HCT116 (cell line): ENCODE data around the gene PANK1. TPM values are rescaled to one million over a fixed set of nuclear protein-coding genes. Genes with fewer than 3 reads are reported as not detected.

Experiments
- ATAC-seq: fragments of 200-7000 bp; cut with Tn5 transposase; 2 replicates; pipeline ENCODE4 v1.9.1; 2020; ENCODE audit warnings: mild to moderate bottlenecking, moderate library complexity
- BruUV-seq: library from RNA; stranded (reverse); fragments of 400-500 nt; replicated peaks from 2 replicates; lab custom pipeline; 2021; lab: Mats Ljungman, UMichigan
- CTCF ChIA-PET: fragments of 300-600 bp; sonication (Branson Sonifier 250); formaldehyde crosslinking; loops from one replicate; lab custom pipeline; 2021; ENCODE audit warnings: antibody characterized with exemption; lab: Charles Lee
- POLR2A ChIA-PET: fragments of 300-600, 350-600 bp; sonication (Branson Sonifier 250); formaldehyde crosslinking; loops from one replicate; lab custom pipeline; 2021; ENCODE audit warnings: antibody characterized with exemption; lab: Charles Lee
- RAD21 ChIA-PET, 2 experiments: fragments of 300-600 bp; sonication (Branson Sonifier 250); formaldehyde crosslinking; loops; one replicate each; lab custom pipeline; 2023; ENCODE audit warnings: low total read pairs in 2 of 2; ENCODE audit not compliant: uncharacterized antibody in 2 of 2, unreplicated experiment in 2 of 2, low non-redundant PET in 1 of 2; lab: Charles Lee
- DNase-seq: peaks from one replicate; pipeline ENCODE4 v3.0.0-alpha.2; 2010; ENCODE audit warnings: low read depth, low spot score
- H2AFZ ChIP-seq: fragments of 200-600 bp; shearing (Covaris generic), sonication (generic); 2 replicates; pipeline ENCODE4 v1.6.1; 2017; ENCODE audit warnings: low read depth, mixed run types, mixed read lengths, antibody characterized with exemption, low read length; ENCODE audit not compliant: poor library complexity, severe bottlenecking
- H3K27ac ChIP-seq: 2 replicates; pipeline ENCODE4 v1.5.1; 2012; ENCODE audit warnings: low read depth, low read length
- H3K27me3 ChIP-seq: fragments of 200-600 bp; sonication (generic); 2 replicates; pipeline ENCODE4 v1.6.1; 2016; ENCODE audit warnings: mixed run types, low read length, mixed read lengths; ENCODE audit not compliant: insufficient read depth
- H3K36me3 ChIP-seq, 2 experiments: fragments of 200-500 bp in 1 of 2; fragments of 200-600 bp in 1 of 2; sonication (Bioruptor generic) in 1 of 2; sonication (generic) in 1 of 2; 2 replicates each; pipeline versions ENCODE4 v1.5.1 to v1.6.1; 2014 to 2016; ENCODE audit warnings: low read length in 2 of 2, inconsistent platforms in 1 of 2, mixed read lengths in 1 of 2, mixed run types in 1 of 2; ENCODE audit not compliant: insufficient read depth in 2 of 2, control insufficient read depth in 1 of 2
- H3K4me1 ChIP-seq, 2 experiments: fragments of 200-600 bp in 1 of 2; sonication (generic) in 1 of 2; 2 replicates each; pipeline versions ENCODE4 v1.5.1 to v1.6.1; 2012 to 2017; ENCODE audit warnings: low read length in 2 of 2, inconsistent platforms in 1 of 2, mild to moderate bottlenecking in 1 of 2, mixed read lengths in 1 of 2, mixed run types in 1 of 2, moderate library complexity in 1 of 2; ENCODE audit not compliant: insufficient read depth in 2 of 2, control insufficient read depth in 1 of 2
- H3K4me2 ChIP-seq: fragments of 200-600 bp; sonication (generic); 2 replicates; pipeline ENCODE4 v1.6.1; 2017; ENCODE audit warnings: mixed run types, low read length, mixed read lengths
- H3K4me3 ChIP-seq, 2 experiments: fragments of 200-600 bp in 1 of 2; sonication (generic) in 1 of 2; replicated peaks in 1 of 2; 2 replicates each; pipeline ENCODE4 v1.5.1; 2011 to 2016; ENCODE audit warnings: low read length in 2 of 2, control low read depth in 1 of 2, low read depth in 1 of 2, mild to moderate bottlenecking in 1 of 2, mixed read lengths in 1 of 2, mixed run types in 1 of 2
- H3K79me2 ChIP-seq: fragments of 200-600 bp; sonication (generic); 2 replicates; pipeline ENCODE4 v1.6.1; 2017; ENCODE audit warnings: mild to moderate bottlenecking, mixed run types, low read length, moderate library complexity, mixed read lengths; ENCODE audit not compliant: insufficient read depth
- H3K9ac ChIP-seq: fragments of 200-600 bp; sonication (generic); 2 replicates; pipeline ENCODE4 v1.6.1; 2016; ENCODE audit warnings: low read length, mixed read lengths
- H3K9me2 ChIP-seq: fragments of 200-600 bp; sonication (generic), shearing (Covaris generic); 2 replicates; pipeline ENCODE4 v1.6.1; 2017; ENCODE audit warnings: mixed run types, mild to moderate bottlenecking, moderate library complexity; ENCODE audit not compliant: insufficient read depth
- H3K9me3 ChIP-seq, 2 experiments: fragments of 200-500 bp in 1 of 2; fragments of 200-600 bp in 1 of 2; sonication (Bioruptor generic) in 1 of 2; sonication (generic) in 1 of 2; 2 replicates each; pipeline ENCODE4 v1.6.1; 2014 to 2017; ENCODE audit warnings: low read length in 2 of 2, mixed read lengths in 2 of 2, inconsistent platforms in 1 of 2, low read depth in 1 of 2, mild to moderate bottlenecking in 1 of 2, mixed run types in 1 of 2, moderate library complexity in 1 of 2; ENCODE audit not compliant: control insufficient read depth in 1 of 2, insufficient read depth in 1 of 2
- H4K20me1 ChIP-seq: fragments of 200-600 bp; sonication (generic), shearing (Covaris generic); 2 replicates; pipeline ENCODE4 v1.6.1; 2017; ENCODE audit warnings: mixed run types, mild to moderate bottlenecking, moderate library complexity; ENCODE audit not compliant: insufficient read depth
- ATF3 ChIP-seq: IDR thresholded peaks from 2 replicates; pipeline ENCODE4 v1.6.1; 2012
- CBX3 ChIP-seq: IDR thresholded peaks from 2 replicates; pipeline ENCODE4 v1.6.1; 2012; ENCODE audit warnings: low read depth
- CEBPB ChIP-seq: IDR thresholded peaks from 2 replicates; pipeline ENCODE4 v1.6.1; 2012; ENCODE audit warnings: low read depth
- CTCF ChIP-seq, 3 experiments: fragments of 200-600 bp in 1 of 3; sonication (generic) in 1 of 3; IDR thresholded peaks in 2 of 3; conservative IDR thresholded peaks in 1 of 3; 2 replicates each; pipeline ENCODE4 v1.5.1; 2012 to 2017; ENCODE audit warnings: low read depth in 2 of 3, low read length in 2 of 3, antibody characterized with exemption in 1 of 3, borderline replicate concordance in 1 of 3, control low read depth in 1 of 3, mild to moderate bottlenecking in 1 of 3, mixed read lengths in 1 of 3, mixed run types in 1 of 3, moderate library complexity in 1 of 3; ENCODE audit not compliant: insufficient read depth in 1 of 3
- EZH2phosphoT487 ChIP-seq: fragments of 200-600 bp; IDR thresholded peaks from 2 replicates; pipeline ENCODE4 v1.6.1; 2018; ENCODE audit warnings: antibody characterized with exemption, borderline replicate concordance
- FOSL1 ChIP-seq: IDR thresholded peaks from 2 replicates; pipeline ENCODE4 v1.6.1; 2012; ENCODE audit warnings: low read depth
- MAX ChIP-seq: IDR thresholded peaks from 2 replicates; pipeline ENCODE4 v1.6.1; 2012
- POLR2A ChIP-seq: IDR thresholded peaks from 2 replicates; pipeline ENCODE4 v1.7.0; 2011; ENCODE audit warnings: borderline replicate concordance; ENCODE audit not compliant: insufficient read depth, insufficient read length; ENCODE audit errors: extremely low read depth
- POLR2AphosphoS5 ChIP-seq: IDR thresholded peaks from 2 replicates; pipeline ENCODE4 v1.6.1; 2011; ENCODE audit warnings: mild to moderate bottlenecking, low read depth, low read length, moderate library complexity
- SIN3A ChIP-seq: IDR thresholded peaks from 2 replicates; pipeline ENCODE4 v1.6.1; 2012; ENCODE audit warnings: low read depth
- SP1 ChIP-seq: IDR thresholded peaks from 2 replicates; pipeline ENCODE4 v1.6.1; 2012; ENCODE audit warnings: low read depth
- TCF7L2 ChIP-seq: IDR thresholded peaks from 2 replicates; pipeline ENCODE4 v1.7.0; 2011; ENCODE audit warnings: borderline replicate concordance, inconsistent platforms; ENCODE audit not compliant: insufficient read depth, insufficient read length; ENCODE audit errors: extremely low read depth
- YY1 ChIP-seq: IDR thresholded peaks from 2 replicates; pipeline ENCODE4 v1.6.1; 2011; ENCODE audit warnings: low read length, low read depth, moderate library complexity, mild to moderate bottlenecking; ENCODE audit not compliant: insufficient replicate concordance; ENCODE audit errors: extremely low read depth
- ZFX ChIP-seq: fragments of 450-650 bp; IDR thresholded peaks from 2 replicates; pipeline ENCODE4 v1.6.1; 2017
- intact Hi-C: fragments of 100-400 bp; cut with micrococcal nuclease; formaldehyde crosslinking; loops from 2 replicates; pipeline ENCODE4 v1.10.0; 2022
- total RNA-seq: library from RNA; stranded (reverse); gene quantifications from one replicate; pipeline ENCODE4 v1.2.1, GENCODE V29; 2021; ENCODE audit not compliant: unreplicated experiment
- TF ChIP-seq, protein P1 (sequence below): IDR thresholded peaks from 2 replicates; pipeline ENCODE4 v1.6.1; 2011; ENCODE audit warnings: mild to moderate bottlenecking, low read length, moderate library complexity; ENCODE audit not compliant: insufficient replicate concordance; ENCODE audit errors: extremely low read depth
- TF ChIP-seq, protein P2 (sequence below): IDR thresholded peaks from 2 replicates; pipeline ENCODE4 v1.6.1; 2012; ENCODE audit warnings: low read depth

The PANK1 gene
- total RNA-seq, 1 experiment from 2014 or later, result 6.4 TPM

DNA sequence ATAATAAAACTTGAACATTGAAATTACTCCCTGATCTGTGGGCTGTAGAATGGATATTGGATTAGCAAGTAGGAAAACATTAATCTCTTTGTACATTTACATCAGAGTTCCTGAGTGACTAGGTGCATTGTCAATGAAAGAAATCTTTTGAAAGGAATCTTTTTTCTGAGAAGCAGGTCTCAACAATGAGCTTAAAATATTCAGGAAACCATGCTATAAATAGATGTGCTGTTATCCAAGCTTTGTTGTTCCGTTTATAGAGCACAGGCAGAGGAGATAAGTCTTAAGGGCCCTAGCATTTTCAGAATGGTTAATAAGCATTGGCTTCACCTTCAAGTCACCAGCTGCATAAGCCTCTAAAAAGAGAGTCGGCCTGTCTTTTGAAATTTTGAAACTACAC is 68.3 kb downstream of the PANK1 start:
- Histone ChIP-seq H3K9me3 (no peaks in the 10 kb centered on the region), H3K9me2 (no peaks in the 10 kb centered on the region), H3K79me2 (no peaks in the 10 kb centered on the region), H2AFZ (no peak overlapping the region), H3K9ac (no peak overlapping the region), H3K4me2 (no peak overlapping the region), H3K27me3 (no peaks in the 10 kb centered on the region), H3K4me1 (no peaks in the 10 kb centered on the region), H4K20me1 (no peaks in the 10 kb centered on the region), H3K36me3 (no peaks in the 10 kb centered on the region), H3K27ac (no peak overlapping the region), H3K4me3 (no peak overlapping the region)
- ATAC-seq (no peak), DNase-seq (no peak)
- intact Hi-C loops, result no loop called here
- BruUV-seq, result no TSS peak
- POLR2A ChIA-PET, result no interaction called here
- RAD21 ChIA-PET, result no interaction called here
- TF ChIP-seq SIN3A (no peak), POLR2A (no peak), ATF3 (no peak), POLR2AphosphoS5 (no peak), FOSL1 (no peak), YY1 (no peak), TCF7L2 (no peak), CEBPB (no peak), CTCF (IDR thresholded peaks at IDR 0.05 in 2 of 3, conservative IDR thresholded peaks at IDR 0.05 in 1 of 3; ENCODE audit: borderline replicate concordance in 1 of 3, insufficient read depth in 1 of 3, low read depth in 2 of 3, low read length in 2 of 3) (no peak), ZFX (no peak), MAX (no peak), CBX3 (no peak), EZH2phosphoT487 (no peak), SP1 (no peak)
- TF ChIP-seq, protein P1, sequence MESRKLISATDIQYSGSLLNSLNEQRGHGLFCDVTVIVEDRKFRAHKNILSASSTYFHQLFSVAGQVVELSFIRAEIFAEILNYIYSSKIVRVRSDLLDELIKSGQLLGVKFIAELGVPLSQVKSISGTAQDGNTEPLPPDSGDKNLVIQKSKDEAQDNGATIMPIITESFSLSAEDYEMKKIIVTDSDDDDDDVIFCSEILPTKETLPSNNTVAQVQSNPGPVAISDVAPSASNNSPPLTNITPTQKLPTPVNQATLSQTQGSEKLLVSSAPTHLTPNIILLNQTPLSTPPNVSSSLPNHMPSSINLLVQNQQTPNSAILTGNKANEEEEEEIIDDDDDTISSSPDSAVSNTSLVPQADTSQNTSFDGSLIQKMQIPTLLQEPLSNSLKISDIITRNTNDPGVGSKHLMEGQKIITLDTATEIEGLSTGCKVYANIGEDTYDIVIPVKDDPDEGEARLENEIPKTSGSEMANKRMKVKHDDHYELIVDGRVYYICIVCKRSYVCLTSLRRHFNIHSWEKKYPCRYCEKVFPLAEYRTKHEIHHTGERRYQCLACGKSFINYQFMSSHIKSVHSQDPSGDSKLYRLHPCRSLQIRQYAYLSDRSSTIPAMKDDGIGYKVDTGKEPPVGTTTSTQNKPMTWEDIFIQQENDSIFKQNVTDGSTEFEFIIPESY, result no peak
- TF ChIP-seq, protein P2, sequence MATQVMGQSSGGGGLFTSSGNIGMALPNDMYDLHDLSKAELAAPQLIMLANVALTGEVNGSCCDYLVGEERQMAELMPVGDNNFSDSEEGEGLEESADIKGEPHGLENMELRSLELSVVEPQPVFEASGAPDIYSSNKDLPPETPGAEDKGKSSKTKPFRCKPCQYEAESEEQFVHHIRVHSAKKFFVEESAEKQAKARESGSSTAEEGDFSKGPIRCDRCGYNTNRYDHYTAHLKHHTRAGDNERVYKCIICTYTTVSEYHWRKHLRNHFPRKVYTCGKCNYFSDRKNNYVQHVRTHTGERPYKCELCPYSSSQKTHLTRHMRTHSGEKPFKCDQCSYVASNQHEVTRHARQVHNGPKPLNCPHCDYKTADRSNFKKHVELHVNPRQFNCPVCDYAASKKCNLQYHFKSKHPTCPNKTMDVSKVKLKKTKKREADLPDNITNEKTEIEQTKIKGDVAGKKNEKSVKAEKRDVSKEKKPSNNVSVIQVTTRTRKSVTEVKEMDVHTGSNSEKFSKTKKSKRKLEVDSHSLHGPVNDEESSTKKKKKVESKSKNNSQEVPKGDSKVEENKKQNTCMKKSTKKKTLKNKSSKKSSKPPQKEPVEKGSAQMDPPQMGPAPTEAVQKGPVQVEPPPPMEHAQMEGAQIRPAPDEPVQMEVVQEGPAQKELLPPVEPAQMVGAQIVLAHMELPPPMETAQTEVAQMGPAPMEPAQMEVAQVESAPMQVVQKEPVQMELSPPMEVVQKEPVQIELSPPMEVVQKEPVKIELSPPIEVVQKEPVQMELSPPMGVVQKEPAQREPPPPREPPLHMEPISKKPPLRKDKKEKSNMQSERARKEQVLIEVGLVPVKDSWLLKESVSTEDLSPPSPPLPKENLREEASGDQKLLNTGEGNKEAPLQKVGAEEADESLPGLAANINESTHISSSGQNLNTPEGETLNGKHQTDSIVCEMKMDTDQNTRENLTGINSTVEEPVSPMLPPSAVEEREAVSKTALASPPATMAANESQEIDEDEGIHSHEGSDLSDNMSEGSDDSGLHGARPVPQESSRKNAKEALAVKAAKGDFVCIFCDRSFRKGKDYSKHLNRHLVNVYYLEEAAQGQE, result no peak
- CTCF ChIA-PET, result no interaction called here
